ENCODE results near the gene THSD4.
"Not testable (repeated sequence)": the region's sequence is repeated elsewhere in the genome, so short reads cannot be mapped to it uniquely, and the experiment has no call there.

Gene THSD4

DNA sequence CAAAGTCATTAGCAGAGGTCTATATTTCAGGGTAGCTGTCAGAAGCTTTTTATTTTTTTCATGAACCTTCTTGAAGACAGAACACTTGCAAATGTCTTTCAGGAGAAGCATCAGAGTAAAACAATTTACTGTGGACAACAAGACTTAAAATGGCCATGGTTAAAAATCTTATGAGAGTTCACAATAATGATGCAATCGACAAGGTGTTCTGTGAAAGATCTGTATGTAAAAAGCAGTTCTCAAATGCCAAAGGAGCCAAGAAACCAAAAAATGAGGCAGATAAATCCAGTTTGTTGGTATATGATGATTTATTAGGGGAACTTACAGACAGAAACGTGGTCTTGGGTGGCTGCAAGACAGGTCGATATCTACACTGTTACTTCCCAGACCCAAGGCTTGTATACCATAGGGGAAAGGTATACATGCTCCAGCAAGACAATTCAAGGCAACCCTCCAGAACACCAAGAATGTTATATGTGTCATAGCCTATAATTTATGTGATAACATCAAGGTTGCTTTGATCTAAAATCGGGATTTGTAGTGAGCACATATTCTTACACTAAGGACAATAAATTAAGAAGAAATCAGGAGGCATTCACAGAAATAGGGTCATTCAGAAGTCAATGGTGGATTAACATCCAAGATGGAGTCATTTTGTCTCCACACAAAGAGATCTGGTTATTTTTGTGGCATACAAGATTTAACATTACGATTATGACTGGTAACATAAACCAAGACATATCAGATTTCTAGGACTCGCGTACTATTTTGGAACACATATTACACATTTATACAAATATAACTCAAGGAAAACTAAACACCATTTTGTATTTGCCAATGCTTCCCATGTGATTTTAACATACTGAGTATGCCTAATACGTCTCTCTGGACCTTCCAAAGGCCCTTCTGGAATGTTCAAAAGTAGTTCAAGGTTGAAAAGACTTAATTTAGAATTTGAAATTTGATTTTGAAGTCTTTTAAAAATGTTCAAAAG lies 316.4 kb downstream of the THSD4 start:
- no peak for DNase-seq (ENCODE audit: low read depth)

DNA sequence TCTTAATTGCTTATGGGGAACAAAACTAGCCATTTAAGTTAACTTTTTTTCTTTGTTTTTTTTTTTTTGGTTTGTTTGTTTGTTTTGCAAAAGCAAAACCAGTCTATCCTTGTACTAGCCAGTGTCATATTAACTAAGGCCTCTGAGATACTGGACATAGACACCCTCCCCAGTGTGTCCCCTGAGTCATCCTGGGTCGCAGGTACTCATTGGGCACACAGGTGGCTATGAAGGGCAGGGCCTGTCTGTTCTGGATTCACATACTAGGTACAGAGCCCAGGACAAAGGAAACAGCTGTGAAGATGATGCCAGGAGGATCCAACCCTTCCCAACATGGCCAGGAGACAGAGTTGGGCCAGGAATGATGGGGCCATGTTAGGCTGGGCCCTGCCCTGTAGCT lies 318.1 kb downstream of the THSD4 start:
- DNase-seq (ENCODE audit: low read depth) = no peak

DNA sequence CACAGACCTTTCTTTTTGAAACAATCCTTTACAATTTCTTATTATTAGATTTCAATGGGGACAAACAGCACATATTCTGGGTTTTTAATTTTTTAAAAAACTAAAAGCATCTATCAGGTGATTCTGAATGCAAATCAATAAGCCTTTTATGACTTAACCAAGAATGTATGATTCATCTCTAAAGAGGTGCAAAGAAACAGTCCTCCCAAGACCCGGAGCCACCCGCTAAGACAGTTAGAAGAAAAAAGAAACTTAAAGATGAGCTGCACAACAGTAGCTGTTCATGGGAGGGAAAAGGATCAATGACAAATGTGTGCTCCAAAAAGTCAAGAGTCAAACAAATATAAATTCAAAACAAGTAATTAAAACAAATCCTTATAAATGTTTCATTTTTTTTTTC lies 319.5 kb downstream of the THSD4 start:
- DNase-seq (ENCODE audit: low read depth) = no peak

DNA sequence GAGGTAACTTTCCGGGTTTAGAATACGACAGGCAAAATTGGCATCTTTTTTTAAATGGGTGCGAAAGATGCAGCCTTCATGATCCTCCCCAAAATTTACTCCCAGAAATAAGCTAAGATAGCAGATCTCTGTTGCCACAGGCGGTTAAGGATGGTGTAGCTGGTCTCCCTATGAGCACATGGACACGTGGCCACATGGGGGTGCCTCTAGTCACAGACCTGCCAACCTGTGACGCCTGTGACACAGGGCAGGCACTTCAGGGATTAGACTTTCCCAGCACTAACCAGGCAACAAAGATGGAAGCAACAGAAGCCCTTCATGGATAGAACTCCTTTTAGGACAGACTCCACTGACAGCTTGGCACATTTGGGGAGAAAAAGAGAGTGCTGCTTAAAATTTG lies 320.3 kb downstream of the THSD4 start:
- no peak for DNase-seq (ENCODE audit: low read depth)

GRCh38 chr15:71436854-71437253 lies 321.6 kb downstream of the THSD4 start:
- DNase-seq (ENCODE audit: low read depth) = no peak

DNA sequence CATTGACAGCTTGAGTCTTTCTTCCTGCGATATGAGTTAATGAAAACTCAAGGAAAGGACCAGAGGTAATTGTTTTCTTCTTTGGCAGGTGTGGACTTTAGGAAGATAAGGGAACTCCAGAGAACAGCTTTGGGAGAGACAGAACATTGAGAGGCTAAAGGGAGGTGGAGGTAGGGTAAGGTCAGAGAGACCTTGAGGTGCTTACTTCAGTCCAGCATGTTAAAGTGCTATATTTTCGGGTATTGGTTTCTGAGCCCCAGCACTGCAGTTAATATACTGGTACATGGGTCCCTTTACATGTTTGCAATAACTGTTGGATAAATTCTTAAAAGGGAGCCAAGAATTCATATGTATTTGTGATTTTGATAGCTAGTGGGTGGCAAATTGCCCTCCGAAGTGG lies 322.1 kb downstream of the THSD4 start:
- DNase-seq (ENCODE audit: low read depth) = no peak

GRCh38 chr15:71437919-71438318 lies 322.6 kb downstream of the THSD4 start:
- no peak for DNase-seq (ENCODE audit: low read depth)

GRCh38 chr15:71439478-71439877 lies 324.2 kb downstream of the THSD4 start:
- not testable (repeated sequence) for DNase-seq (ENCODE audit: low read depth)

- DNase-seq (ENCODE audit: low read depth) = no peak
These were observed 325.3 kb downstream of the THSD4 start for GRCh38 chr15:71440489-71441110.

DNA sequence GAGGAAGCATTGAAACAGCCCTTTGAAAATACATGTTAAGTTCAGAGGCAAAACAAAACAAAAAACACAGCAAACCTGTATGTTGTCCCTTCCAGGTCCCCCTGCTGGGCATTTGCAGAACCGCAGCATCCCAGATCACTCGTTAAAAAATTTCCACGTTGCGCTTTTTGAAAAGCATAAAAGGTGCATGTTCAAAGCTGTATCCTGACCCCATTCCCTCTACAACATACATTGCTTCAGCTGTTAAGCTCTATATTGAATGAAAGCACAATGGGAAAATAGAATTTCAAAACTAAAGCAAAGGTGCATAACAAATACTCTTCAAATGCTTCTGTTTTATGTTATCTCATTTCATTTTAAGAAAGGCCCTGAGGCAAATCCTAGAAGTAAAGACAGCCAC lies 328.3 kb downstream of the THSD4 start:
- DNase-seq (ENCODE audit: low read depth) = no peak

DNA sequence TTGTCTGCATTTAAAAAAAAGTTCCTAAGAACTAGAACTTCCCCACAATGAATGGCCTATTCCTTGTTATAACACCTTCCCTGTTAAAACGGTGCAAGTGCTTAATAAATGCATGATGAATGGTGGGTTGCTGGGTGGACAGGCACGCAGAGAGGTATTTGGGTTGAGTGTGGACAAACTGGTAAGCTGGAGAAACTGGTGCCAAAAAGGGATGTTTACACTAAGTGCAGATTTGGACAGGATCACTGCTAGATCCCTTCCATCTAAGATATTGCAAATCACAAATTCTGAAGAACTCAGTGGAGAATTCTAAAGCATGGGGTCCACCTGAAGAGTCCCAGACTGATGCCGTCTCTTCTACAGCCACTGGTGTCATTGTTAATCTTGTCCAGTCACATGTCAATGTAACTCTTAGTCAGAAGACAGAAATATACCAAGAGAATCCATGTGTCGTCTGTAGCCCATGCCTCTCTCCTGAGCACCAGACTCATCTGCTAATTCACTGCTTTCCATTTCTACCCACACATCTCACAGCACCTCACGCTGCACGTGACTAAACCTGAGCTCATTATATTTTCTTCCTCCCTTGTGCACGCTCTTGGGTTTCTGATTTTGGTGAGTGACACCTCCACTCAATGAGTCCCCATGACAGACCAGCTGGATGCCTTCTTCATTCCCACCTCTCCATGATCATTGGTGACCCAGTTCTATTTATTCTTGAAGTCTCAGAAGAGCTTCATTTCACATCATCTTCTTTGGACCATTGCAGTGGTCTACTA lies 328.9 kb downstream of the THSD4 start:
- no peak for DNase-seq (ENCODE audit: low read depth)

DNA sequence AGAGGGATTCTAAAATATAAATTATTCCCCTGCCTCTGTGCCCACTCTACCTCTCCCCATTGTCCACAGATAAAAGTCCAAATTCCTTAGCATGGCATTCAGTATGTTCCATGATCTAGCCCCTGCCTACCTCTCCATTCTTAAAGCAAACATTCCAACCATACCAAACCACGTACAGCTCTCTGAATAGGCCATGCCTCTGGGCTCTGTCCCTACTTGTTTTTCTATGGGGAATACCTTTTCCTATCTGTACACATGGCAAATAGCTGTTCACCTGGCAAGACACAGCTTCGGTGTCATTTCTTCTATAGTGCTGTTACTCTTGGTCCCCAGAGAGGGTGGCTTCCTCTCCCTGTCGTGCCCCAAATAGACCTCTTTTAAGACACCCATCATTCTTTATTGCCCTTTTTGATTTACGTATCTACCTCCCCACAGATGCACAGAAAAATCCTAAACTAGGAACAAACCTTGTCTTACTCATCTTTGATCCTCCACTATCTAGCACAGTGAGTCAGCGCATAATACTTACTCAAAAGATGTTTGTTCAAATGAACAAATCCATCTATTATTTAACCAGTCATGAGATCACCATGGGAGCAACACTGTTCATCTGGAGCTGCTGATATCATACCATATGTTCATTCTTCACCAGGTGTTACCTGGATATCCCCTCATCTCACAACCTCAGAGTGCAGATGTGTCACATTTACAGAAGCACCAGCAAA lies 329.8 kb downstream of the THSD4 start:
- no peak for DNase-seq (ENCODE audit: low read depth)

DNA sequence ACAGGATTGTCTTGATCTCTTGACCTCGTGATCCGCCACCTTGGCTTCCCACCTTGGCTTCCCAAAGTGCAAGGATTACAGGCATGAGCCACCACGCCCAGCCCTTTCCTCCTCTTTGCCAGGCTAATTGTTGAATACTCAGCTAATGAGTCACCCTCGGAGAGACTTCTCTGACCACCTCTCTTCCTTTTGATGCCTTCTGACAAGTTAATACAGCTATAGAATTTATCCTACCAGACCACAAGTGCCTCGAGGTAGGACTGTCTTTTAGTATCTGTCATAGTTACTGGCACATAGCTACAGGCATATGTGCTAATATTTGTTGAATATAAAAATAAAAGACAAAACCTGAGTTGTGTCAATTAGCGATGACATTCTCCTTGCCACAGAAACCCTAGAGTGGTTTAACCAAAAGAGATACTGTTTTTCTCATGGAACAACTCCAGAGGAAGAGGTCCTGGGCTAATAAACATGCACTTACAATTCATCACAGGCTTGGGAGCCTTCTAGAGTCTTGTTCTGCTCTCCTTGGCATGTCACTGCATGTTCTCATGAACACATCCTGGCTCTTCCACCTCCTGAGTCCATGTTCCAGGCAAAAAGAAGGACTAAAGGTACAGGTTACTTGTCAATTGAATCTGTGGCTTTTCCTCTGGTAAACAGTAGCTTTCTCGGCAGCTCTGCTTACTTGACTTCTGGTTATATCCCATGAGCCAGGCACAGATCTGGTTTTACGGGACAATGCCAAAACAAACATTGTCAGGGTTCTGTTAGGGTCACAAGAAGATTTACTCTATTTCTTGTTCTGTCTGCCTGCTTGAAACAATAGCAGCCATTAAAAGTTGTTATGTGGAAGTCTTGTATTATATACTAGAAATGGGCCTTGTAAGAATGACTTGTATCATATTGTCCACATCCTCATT lies 332.3 kb downstream of the THSD4 start:
- no peak for DNase-seq (ENCODE audit: low read depth)

- no peak for DNase-seq (ENCODE audit: low read depth)
These were observed 333.4 kb downstream of the THSD4 start for GRCh38 chr15:71448688-71449114.

GRCh38 chr15:71449363-71449762 lies 334.1 kb downstream of the THSD4 start:
- DNase-seq (ENCODE audit: low read depth) = no peak

GRCh38 chr15:71449956-71450355 lies 334.7 kb downstream of the THSD4 start:
- DNase-seq (ENCODE audit: low read depth) = no peak

DNA sequence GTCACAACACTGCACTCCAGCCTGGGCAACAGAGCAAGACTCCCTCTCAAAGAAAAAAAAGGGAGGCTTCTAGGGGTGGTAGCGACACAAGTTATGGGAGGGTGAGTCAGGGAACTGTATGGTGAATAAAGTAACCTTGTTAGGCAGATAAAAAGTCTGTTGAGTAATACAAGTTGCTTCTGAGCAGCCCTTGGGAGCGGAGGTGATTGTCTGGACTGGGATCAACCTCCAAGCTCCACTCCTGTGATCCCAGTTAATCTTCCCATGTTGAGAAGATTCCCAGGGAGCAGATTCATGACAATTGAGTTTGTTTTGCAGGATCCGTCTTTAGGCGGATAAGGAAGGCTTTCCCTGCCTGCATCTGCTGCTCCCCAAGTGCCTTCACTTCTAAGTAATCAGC lies 335.9 kb downstream of the THSD4 start:
- DNase-seq (ENCODE audit: low read depth) = no peak

DNA sequence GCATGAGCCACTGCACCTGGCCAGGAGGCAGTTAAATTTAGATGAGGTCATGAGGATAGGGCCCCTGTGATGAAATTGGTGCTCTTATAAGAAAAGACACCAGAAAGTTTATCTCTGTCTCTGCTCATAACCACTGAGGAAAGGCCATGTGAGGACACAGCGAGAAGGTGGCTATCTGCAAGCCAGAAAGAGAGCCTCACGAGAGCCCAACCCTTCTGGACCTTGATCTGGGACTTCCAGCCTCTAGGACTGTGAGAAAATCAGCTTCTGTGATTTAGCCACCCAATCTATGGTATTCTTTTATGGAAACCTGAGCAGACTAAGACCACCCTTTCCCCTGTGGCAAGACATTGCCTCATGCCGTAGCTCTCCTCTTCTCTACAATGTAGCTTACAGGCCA lies 337.6 kb downstream of the THSD4 start:
- no peak for DNase-seq (ENCODE audit: low read depth)

DNA sequence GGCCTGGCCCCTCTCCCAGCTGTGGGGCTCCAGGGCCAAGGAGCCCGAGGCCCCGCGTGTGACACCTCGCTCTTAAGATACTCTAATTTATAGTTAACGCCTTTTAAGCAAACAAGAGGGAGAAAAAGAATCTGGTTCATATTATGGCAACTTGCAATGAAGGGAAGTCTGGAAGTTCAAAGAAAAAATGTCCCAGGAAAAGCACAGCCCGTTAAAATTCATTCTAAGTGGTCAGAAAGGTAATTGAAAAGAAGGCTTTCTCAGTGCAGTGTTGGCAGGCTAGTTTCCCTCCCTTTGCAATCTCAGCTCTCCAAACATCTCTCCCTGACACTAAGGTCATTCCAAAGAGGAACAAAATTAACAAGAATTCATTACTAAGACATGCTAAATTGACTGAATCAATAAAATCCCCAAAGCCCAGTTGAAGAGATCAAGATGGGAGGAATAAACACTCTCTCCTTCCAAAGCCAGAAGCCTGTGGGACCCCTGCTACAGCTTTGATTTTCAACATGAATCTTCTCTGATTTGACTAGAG lies 339.3 kb downstream of the THSD4 start:
- no peak for DNase-seq (ENCODE audit: low read depth)

GRCh38 chr15:71455107-71455506 lies 339.8 kb downstream of the THSD4 start:
- no peak for DNase-seq (ENCODE audit: low read depth)

GRCh38 chr15:71455878-71456277 lies 340.6 kb downstream of the THSD4 start:
- DNase-seq (ENCODE audit: low read depth) = no peak
